Endothelial cell of umbilical vein (primary cell): ENCODE data around the gene CLSTN2. TPM values are rescaled to one million over a fixed set of nuclear protein-coding genes. Genes with fewer than 3 reads are reported as not detected.

Experiments
- BruUV-seq: library from RNA; stranded (reverse); fragments of 400-500 nt; replicated peaks from 2 replicates; lab custom pipeline; 2021; lab: Mats Ljungman, UMichigan
- CTCF ChIA-PET: fragments of 300-600, 350-600 bp; sonication (Branson Sonifier 250); formaldehyde crosslinking; loops from one replicate; lab custom pipeline; 2021; ENCODE audit warnings: antibody characterized with exemption, inconsistent platforms; lab: Charles Lee
- POLR2A ChIA-PET: fragments of 300-600, 350-600 bp; sonication (Branson Sonifier 250); formaldehyde crosslinking; loops from one replicate; lab custom pipeline; 2021; ENCODE audit warnings: antibody characterized with exemption, inconsistent platforms; lab: Charles Lee
- DNase-seq: peaks from one replicate; pipeline ENCODE4 v3.0.0-alpha.2; 2011; ENCODE audit warnings: low read depth, low spot score
- FAIRE-seq: peaks from 2 replicates; lab custom pipeline; 2011; peaks lifted over from hg19 to GRCh38; lab: Jason Lieb, UNC
- H2AFZ ChIP-seq: 2 replicates; pipeline ENCODE4 v1.6.0; 2012; ENCODE audit warnings: low read depth, low read length, control low read depth, inconsistent platforms
- H3K27ac ChIP-seq: 2 replicates; pipeline ENCODE4 v1.5.1; 2011; ENCODE audit warnings: low read depth, mild to moderate bottlenecking, control low read depth, low read length, moderate library complexity; ENCODE audit not compliant: insufficient read depth
- H3K27me3 ChIP-seq, 2 experiments: 2 replicates each; pipeline versions ENCODE4 v1.6.0 to v1.6.1; 2011; ENCODE audit warnings: low read length in 2 of 2, mixed read lengths in 1 of 2; ENCODE audit not compliant: control insufficient read depth in 2 of 2, insufficient read depth in 2 of 2
- H3K36me3 ChIP-seq, 2 experiments: 2 replicates in 1 of 2; 3 replicates in 1 of 2; pipeline ENCODE4 v1.5.1; 2011; ENCODE audit warnings: low read length in 2 of 2, mild to moderate bottlenecking in 1 of 2, moderate library complexity in 1 of 2; ENCODE audit not compliant: control insufficient read depth in 2 of 2, insufficient read depth in 2 of 2; ENCODE audit errors: extremely low read depth in 1 of 2
- H3K4me1 ChIP-seq: 3 replicates; pipeline ENCODE4 v1.5.1; 2011; ENCODE audit warnings: mild to moderate bottlenecking, low read length; ENCODE audit not compliant: control insufficient read depth, insufficient read depth; ENCODE audit errors: extremely low read depth
- H3K4me2 ChIP-seq: 2 replicates; pipeline ENCODE4 v1.6.1; 2011; ENCODE audit warnings: low read length, control low read depth, mixed read lengths; ENCODE audit not compliant: insufficient read depth
- H3K4me3 ChIP-seq, 3 experiments: fragments of 200-600 bp in 1 of 3; sonication (generic), shearing (Covaris generic) in 1 of 3; replicated peaks in 1 of 3; 2 replicates each; pipeline ENCODE4 v1.5.1; 2011 to 2016; ENCODE audit warnings: control low read depth in 3 of 3, low read length in 3 of 3, mild to moderate bottlenecking in 2 of 3, inconsistent platforms in 1 of 3, low read depth in 1 of 3, moderate library complexity in 1 of 3; ENCODE audit not compliant: insufficient read depth in 1 of 3
- H3K79me2 ChIP-seq: 2 replicates; pipeline ENCODE4 v1.6.0; 2012; ENCODE audit warnings: low read length, inconsistent platforms; ENCODE audit not compliant: control insufficient read depth, insufficient read depth
- H3K9ac ChIP-seq: replicated peaks from 2 replicates; pipeline ENCODE3; 2011; ENCODE audit warnings: low read length, control low read depth; ENCODE audit not compliant: insufficient read depth; ENCODE audit errors: extremely low read depth
- H3K9me1 ChIP-seq: replicated peaks from 3 replicates; pipeline ENCODE4 v1.6.0; 2011; ENCODE audit warnings: mild to moderate bottlenecking, low read length; ENCODE audit not compliant: control insufficient read depth, insufficient read depth; ENCODE audit errors: extremely low read depth
- H3K9me3 ChIP-seq: replicated peaks from 2 replicates; pipeline ENCODE4 v1.5.1; 2012; ENCODE audit warnings: low read length, inconsistent platforms; ENCODE audit not compliant: control insufficient read depth, insufficient read depth
- H4K20me1 ChIP-seq: replicated peaks from 2 replicates; pipeline ENCODE3; 2011; ENCODE audit warnings: mild to moderate bottlenecking, low read length; ENCODE audit not compliant: control insufficient read depth, insufficient read depth; ENCODE audit errors: extremely low read depth
- EZH2 ChIP-seq: IDR thresholded peaks from 2 replicates; pipeline ENCODE4 v1.6.1; 2012; ENCODE audit warnings: borderline replicate concordance, low read depth, mild to moderate bottlenecking, moderate library complexity, low read length, inconsistent platforms; ENCODE audit not compliant: severe bottlenecking
- FOS ChIP-seq: IDR thresholded peaks from 2 replicates; pipeline ENCODE4 v1.6.1; 2011; ENCODE audit warnings: mild to moderate bottlenecking, low read length, moderate library complexity, borderline replicate concordance; ENCODE audit not compliant: insufficient read depth
- GATA2 ChIP-seq: IDR thresholded peaks from 2 replicates; pipeline ENCODE4 v1.7.0; 2011; ENCODE audit warnings: low read depth, mild to moderate bottlenecking, moderate library complexity, mixed read lengths, low read length; ENCODE audit not compliant: insufficient read length, insufficient read depth
- JUN ChIP-seq: IDR thresholded peaks from 2 replicates; pipeline ENCODE4 v1.6.1; 2011; ENCODE audit warnings: borderline replicate concordance, low read depth; ENCODE audit not compliant: insufficient read length, insufficient read depth
- MYC ChIP-seq: IDR thresholded peaks from one replicate; pipeline ENCODE4 v1.6.1; 2011; ENCODE audit warnings: mild to moderate bottlenecking, low read depth, low read length
- POLR2A ChIP-seq: IDR thresholded peaks from 2 replicates; pipeline ENCODE4 v1.6.1; 2012; ENCODE audit warnings: low read depth, mild to moderate bottlenecking, control low read depth, low read length
- POLR2AphosphoS5 ChIP-seq: IDR thresholded peaks from 2 replicates; pipeline ENCODE4 v1.6.1; 2012; ENCODE audit warnings: low read depth, mild to moderate bottlenecking, control low read depth, low read length, moderate library complexity; ENCODE audit not compliant: insufficient read depth
- dilution Hi-C: fragments of 300-500 bp; cut with MboI; formaldehyde crosslinking; loops from one replicate; pipeline ENCODE4 v1.15.0; 2019; ENCODE audit warnings: low sequenced_read_pairs; ENCODE audit not compliant: extremely low pct_ligation_motif_present
- intact Hi-C: fragments of 100-400 bp; cut with micrococcal nuclease; formaldehyde crosslinking; loops from one replicate; pipeline ENCODE4 v1.10.0; 2022
- polyA plus RNA-seq, 4 experiments: library from polyadenylated mRNA; depleted of rRNA in 3 of 4; stranded (reverse) in 3 of 4; unstranded in 1 of 4; fragments of >200 nt; gene quantifications; 2 replicates each; pipeline versions ENCODE4 v1.2.1 to v1.2.3, GENCODE V29; 2011 to 2012; ENCODE audit warnings: missing spikeins in 1 of 4
- total RNA-seq: library from RNA; stranded (reverse); gene quantifications from 2 replicates; pipeline ENCODE4 v1.2.3, GENCODE V29; 2021
- TF ChIP-seq, protein P1 (sequence below): IDR thresholded peaks from 2 replicates; pipeline ENCODE4 v1.6.1; 2011; ENCODE audit not compliant: insufficient read depth, insufficient read length
- TF ChIP-seq, protein P2 (sequence below), 2 donors: IDR thresholded peaks; 1 replicate in 1 of 2; 2 replicates in 1 of 2; pipeline ENCODE4 v1.5.1; 2011; ENCODE audit warnings: low read length in 2 of 2, mild to moderate bottlenecking in 2 of 2, moderate library complexity in 2 of 2, control low read depth in 1 of 2, inconsistent platforms in 1 of 2, low read depth in 1 of 2; ENCODE audit not compliant: insufficient read depth in 1 of 2; ENCODE audit errors: extremely low read depth in 1 of 2

The CLSTN2 gene
- total and polyA plus RNA-seq, 2 donors (not counting 3 experiments of a cell fraction or from before 2014, with no cell fraction given): 0.26 to 0.38 TPM

DNA sequence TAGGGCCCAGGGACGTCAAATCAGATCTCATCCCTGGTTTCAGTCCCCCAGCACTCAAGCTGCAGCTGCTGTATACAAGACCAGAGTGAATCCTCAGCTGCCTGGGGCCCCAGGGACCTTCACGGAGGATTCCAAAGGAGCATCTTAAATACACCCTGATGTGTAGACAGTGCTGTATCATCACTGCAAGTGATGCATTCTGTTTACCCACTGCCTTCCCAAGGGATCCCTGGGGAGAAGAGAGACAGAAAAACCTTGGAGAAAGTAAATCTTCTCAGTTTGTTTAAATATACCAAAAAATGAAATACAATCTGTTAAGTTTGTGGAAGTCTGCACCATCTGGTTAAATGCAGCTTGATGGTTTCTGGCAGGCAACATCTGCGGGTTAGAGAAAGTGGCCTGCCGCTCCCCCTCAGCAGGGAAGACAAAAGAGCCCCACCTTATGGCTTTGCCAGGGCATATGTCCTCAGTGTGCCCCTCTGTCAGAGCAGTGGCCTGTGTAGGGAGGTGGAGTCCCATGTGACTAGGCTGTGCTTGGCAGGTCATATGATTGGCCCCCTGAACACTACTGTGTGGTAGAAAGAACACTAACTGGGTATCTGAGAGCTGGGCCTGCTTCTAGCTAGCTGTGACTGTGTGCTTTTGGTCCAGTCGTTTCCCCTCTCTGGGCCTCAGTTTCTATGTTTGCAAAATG lies 520.7 kb downstream of the CLSTN2 start:
- no peaks in the 10 kb centered on the region for H3K9me3 ChIP-seq
- BruUV-seq: no TSS peak
- FAIRE-seq (no peak), DNase-seq (no peak)
- ChIA-PET POLR2A (no interaction called here), CTCF (no interaction called here)
- no peak overlapping the region for H3K9ac ChIP-seq
- H3K27ac ChIP-seq: no peak overlapping the region
- H3K79me2 ChIP-seq: no peaks in the 10 kb centered on the region
- no peaks in the 10 kb centered on the region for H3K27me3 ChIP-seq
- TF ChIP-seq EZH2: no peak
- H2AFZ ChIP-seq: no peak overlapping the region
- dilution Hi-C loops (no loop called here), intact Hi-C loops (no loop called here)
- no peak overlapping the region for H3K4me3 ChIP-seq
- H3K4me1 ChIP-seq: no peaks in the 10 kb centered on the region
- no peaks in the 10 kb centered on the region for H3K9me1 ChIP-seq
- H4K20me1 ChIP-seq: no peaks in the 10 kb centered on the region
- no peak overlapping the region for H3K4me2 ChIP-seq
- no peaks in the 10 kb centered on the region for H3K36me3 ChIP-seq

DNA sequence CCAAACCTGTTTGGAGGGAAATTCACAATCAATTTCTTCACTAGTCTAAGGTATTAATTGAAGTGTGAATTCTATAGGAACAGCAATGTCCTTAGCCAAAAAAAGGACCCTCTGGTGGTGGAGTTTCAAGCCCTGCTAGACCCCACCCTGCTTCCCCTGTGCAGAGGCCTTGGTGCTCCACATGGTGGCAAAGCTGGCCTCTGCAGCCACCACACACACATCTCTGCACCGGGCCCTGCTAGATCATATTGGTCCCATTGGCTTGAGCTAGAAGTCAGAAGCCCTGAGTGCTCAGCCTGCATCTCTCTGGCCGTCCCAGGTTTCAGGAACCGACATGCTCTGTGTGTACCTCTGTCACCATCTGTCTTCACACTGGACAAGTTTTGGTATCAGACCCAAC lies 522.0 kb downstream of the CLSTN2 start:
- POLR2A ChIA-PET: no interaction called here
- no peak for FAIRE-seq
- no peaks in the 10 kb centered on the region for H4K20me1 ChIP-seq

More for the DNA sequence above, 522.0 kb downstream of the CLSTN2 start:
- no peak for DNase-seq
- TF ChIP-seq, protein P1, sequence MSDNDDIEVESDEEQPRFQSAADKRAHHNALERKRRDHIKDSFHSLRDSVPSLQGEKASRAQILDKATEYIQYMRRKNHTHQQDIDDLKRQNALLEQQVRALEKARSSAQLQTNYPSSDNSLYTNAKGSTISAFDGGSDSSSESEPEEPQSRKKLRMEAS: no peak
- TF ChIP-seq MYC (no peak), POLR2AphosphoS5 (no peak), GATA2 (no peak), JUN (no peak), EZH2 (no peak), POLR2A (no peak), FOS (no peak)
- TF ChIP-seq, protein P2, sequence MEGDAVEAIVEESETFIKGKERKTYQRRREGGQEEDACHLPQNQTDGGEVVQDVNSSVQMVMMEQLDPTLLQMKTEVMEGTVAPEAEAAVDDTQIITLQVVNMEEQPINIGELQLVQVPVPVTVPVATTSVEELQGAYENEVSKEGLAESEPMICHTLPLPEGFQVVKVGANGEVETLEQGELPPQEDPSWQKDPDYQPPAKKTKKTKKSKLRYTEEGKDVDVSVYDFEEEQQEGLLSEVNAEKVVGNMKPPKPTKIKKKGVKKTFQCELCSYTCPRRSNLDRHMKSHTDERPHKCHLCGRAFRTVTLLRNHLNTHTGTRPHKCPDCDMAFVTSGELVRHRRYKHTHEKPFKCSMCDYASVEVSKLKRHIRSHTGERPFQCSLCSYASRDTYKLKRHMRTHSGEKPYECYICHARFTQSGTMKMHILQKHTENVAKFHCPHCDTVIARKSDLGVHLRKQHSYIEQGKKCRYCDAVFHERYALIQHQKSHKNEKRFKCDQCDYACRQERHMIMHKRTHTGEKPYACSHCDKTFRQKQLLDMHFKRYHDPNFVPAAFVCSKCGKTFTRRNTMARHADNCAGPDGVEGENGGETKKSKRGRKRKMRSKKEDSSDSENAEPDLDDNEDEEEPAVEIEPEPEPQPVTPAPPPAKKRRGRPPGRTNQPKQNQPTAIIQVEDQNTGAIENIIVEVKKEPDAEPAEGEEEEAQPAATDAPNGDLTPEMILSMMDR (IDR thresholded peaks at IDR 0.05; ENCODE audit: extremely low read depth in 1 of 2, insufficient read depth in 1 of 2, low read depth in 1 of 2, low read length in 2 of 2): no peak
- H3K79me2 ChIP-seq: no peaks in the 10 kb centered on the region
- no peak overlapping the region for H3K9ac ChIP-seq
- H3K9me1 ChIP-seq: no peaks in the 10 kb centered on the region
- CTCF ChIA-PET: no interaction called here
- no peaks in the 10 kb centered on the region for H3K27me3 ChIP-seq
- dilution Hi-C loops: no loop called here
- H3K9me3 ChIP-seq: no peaks in the 10 kb centered on the region
- H3K4me1 ChIP-seq: no peaks in the 10 kb centered on the region
- BruUV-seq: no TSS peak
- intact Hi-C loops: no loop called here
- H3K4me2 ChIP-seq: no peak overlapping the region
- H3K4me3 ChIP-seq: no peak overlapping the region
- no peak overlapping the region for H3K27ac ChIP-seq
- no peaks in the 10 kb centered on the region for H3K36me3 ChIP-seq
- H2AFZ ChIP-seq: no peak overlapping the region
